ENCODE measurements around the gene ANO2. TPM values are rescaled to one million over a fixed set of nuclear protein-coding genes. Genes with fewer than 3 reads are reported as not detected.
"Not testable (repeated sequence)": the region's sequence is repeated elsewhere in the genome, so short reads cannot be mapped to it uniquely, and the experiment has no call there.

ANO2 gene
- total RNA-seq, 1 donor from 2014 or later, result 16.1 TPM

DNA sequence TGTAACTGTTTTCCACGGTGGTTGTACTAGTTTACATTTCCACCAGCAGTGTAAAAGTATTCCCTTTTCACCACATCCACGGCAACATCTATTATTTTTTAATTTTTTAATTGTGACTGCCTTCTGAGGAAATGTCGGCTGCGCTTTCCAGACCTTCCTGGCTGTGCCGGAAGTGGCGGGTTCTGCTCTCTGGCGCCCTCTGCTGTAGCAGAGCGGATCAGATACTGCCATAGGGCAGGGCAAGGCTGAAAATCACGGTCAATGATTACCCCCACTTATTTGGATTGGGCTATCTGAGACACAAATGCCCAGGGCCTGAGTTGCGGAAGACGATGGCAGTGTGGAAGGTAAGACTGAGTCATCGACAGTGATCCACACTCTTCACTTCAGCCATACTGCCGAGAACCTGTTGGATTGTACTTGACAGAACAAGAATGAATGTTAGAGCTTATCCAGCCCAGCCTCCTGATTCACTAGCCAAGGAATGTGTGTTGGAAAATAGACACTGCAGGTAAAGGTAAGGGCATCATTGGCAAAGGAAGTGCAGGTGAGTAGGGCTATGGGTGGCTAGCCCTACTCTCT lies 388.9 kb downstream of the ANO2 start:
- intact Hi-C loops (cut with micrococcal nuclease), result no loop called here
- no peak for DNase-seq
- no peak for ATAC-seq

DNA sequence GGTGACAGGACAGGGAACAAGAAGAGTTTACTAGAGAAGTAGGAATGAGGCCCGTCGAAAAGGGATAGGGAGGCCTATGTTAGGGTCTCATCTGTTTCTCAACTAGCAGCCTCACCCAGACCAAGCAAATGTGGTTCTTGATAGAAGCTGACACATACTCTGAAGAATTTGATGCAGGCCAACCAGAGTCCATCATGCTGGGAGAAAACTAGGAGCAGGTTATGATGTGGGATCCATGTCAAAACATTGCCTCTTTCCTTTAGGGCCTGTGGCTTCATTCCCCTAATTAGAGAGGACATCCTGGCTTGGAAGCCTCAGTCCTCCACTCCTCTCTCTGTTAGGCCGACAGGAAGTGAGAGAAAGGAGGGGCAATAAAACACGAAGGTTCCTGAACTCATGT lies 390.3 kb downstream of the ANO2 start:
- intact Hi-C loops (cut with micrococcal nuclease), result no loop called here
- DNase-seq (no peak), ATAC-seq (no peak)

DNA sequence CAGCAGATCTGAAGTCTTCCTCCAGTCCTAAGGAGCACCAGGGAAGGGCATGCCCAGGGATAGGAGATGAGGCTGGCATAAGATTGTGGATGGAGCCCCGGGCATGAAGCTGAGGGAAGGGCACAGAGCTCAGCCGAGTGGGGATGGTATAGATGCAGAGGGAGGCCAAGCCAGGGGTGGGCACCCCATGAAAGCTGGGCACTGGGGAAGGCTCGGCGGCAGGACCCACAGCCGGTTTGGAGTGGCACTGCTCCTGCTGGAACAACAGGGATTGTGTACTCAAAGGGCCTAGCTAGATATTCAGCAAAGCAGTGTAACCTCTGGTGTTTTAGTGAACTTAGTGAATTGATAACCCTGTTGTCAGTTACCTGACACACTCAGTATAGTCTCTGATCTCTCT lies 396.0 kb downstream of the ANO2 start:
- intact Hi-C loops (cut with micrococcal nuclease), result no loop called here
- ATAC-seq (no peak), DNase-seq (no peak)

DNA sequence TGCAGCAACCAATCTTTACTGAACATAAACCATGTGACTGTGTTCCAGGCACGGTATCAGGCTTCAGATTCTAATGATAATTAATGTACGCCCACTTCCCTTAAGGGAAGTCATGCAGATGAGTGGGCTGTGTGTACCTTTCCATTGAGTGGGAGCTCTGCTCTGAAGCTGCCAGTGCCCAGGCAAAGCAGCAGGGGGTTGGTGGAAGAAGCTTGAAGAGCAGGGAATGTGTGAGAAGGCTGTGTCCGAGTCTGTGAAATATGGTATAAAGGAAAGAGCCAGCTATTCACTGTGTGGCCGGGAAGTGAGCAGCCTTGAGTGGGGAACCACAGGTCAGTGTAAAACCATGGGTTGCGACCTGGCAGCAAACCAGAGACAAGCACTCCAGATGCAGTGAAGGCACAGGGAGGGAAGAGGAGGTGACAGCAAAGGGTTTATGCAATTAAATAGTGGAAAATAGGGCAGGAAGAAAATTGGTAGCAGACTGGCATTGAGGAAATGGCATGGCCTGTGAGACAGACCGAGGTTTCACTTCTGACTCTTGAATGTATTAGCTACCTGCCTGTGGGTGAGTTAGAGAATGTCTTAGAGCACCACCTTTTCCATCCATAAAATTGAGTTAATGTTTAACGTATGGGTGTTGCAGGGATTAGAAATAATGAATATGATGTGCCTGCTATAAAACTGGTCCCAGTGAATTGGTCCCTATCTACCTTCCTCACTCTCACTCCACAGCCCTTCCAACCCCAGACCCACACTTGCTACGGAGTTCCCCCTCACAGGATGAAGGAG lies 396.7 kb downstream of the ANO2 start:
- ATAC-seq, result no peak
- no peak for DNase-seq
- intact Hi-C loops (cut with micrococcal nuclease), result no loop called here

DNA sequence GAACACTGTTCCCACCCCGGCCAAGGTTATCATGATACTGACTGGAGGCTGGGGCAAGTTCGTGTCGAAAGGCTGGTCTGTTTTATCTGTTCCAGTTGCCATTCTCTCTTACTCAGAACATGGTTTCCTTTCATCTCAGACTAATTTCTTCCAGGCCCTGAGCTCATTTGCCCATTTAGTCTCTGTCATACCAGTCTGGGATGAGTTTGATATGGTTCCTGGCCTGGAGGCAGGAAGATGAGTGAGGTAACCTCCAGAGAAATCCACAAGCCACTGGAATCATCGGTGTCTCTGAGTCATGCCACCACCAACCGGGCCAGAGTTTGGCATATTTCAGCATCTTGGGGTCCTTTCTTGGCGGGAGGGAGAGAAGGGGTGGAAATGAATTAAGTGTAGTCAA lies 398.4 kb downstream of the ANO2 start:
- intact Hi-C loops (cut with micrococcal nuclease), result no loop called here
- DNase-seq (no peak), ATAC-seq (no peak)

DNA sequence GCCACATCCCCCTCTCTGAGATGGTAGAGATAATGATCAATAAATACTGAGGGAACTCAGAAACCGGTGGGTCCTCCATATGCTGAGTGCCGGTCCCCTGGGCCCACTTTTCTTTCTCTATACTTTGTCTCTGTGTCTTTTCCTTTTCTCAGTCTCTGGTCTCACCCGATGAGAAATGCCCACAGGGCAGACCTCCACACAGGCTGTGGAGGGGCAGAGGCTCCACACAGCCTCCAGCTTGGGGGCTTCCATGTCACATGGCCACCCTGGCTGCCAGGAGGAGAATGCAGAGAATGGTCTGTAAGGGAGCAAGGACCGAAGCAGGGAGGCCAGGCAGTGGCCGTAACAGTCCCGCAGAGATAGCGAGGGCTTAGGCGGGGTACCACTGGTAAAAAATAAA lies 407.3 kb downstream of the ANO2 start:
- no peak for ATAC-seq
- DNase-seq, result no peak
- intact Hi-C loops (cut with micrococcal nuclease), result no loop called here

DNA sequence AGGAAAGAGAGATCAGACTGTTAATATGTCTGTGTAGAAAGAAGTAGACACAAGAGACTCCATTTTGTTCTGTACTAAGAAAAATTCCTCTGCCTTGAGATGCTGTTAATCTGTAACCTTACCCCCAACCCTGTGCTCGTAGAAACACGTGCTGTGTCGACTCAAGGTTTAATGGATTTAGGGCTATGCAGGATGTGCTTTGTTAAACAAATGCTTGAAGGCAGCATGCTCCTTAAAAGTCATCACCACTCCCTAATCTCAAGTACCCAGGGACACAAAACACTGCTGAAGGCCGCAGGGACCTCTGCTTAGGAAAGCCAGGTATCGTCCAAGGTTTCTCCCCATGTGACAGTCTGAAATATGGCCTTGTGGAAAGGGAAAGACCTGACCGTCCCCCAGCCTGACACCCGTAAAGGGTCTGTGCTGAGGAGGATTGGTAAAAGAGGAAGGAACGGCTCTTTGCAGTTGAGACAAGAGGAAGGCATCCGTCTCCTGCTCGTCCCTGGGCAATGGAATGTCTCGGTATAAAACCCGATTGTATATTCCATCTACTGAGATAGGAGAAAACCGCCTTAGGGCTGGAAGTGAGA lies 407.9 kb downstream of the ANO2 start:
- intact Hi-C loops (cut with micrococcal nuclease); ATAC-seq: not testable (repeated sequence)

DNA sequence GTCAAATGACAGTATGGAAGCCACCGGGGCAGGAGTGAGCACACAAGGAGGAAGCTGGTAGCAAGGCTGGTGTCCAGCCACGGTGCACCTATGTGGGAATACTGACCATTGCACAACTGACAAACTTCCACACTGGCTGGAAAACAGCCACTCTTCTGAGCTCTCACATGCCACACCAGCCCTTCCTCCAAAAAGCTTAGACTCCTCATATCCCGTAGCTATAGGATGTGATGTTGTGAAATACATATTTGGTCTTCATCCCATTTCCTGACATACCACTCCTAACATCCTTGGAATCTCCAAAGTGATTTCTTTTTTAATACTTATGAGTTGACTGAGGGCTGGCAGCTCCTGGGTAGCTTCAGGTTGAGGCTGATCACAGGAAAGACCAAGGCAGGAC lies 409.5 kb downstream of the ANO2 start:
- no peak for DNase-seq
- no peak for ATAC-seq
- intact Hi-C loops (cut with micrococcal nuclease), result no loop called here

More for the DNA sequence above, 407.9 kb downstream of the ANO2 start:
- not testable (repeated sequence) for DNase-seq

DNA sequence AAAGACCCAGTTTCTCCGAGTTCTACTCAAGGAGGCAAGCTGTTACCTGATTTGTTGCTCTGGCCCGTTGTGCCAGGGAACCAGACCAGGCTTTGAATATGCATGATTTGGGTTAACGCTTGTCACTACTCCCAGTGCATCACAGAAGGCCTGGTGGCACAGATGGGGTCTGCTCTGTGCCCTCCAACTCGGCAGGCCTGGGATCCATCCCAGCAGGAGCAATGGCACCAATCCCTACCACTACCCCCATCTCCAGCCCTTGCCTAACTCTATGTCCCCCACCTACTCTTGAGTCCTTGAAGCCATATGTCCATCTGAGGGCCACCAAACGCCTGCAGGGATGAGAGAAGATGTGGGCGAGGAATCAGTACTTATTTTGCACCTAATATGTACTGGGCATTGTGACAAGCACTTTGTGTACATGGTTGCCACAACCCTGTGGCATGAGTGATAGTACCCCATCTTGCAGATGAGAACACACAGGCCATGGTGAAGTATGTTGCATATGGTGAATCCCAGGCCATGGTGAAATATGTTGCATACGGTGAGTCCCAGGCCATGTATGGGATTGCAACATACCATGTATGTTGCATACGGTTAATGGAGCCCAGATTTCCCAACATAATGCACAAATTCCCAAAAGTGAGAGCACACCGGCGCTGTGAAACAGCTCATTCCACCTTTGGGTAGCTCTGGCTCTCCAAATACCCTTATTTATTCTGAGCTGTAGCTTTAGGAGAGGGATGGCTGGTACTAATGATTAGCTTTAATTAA lies 410.4 kb downstream of the ANO2 start:
- intact Hi-C loops (cut with micrococcal nuclease), result no loop called here
- DNase-seq, result no peak
- no peak for ATAC-seq

DNA sequence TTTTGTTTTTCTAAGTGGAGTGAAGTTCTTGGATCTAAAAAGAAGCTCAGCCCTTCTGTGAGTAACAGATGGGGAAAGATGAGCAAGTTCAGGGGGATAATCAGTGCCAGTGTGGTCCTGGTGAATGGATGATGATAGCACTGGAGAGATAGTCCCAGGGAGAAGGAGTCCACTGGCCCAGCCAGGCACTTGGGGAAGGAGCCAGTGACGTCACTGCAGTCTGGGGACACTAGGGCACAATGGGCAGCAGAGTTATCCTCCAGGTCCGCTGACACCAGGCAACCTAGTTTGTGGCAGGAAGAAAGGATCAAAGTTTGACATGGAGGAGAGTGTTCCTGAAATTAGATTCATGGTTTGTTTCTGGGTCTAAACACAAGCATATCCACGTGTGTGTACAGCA lies 411.7 kb downstream of the ANO2 start:
- ATAC-seq (no peak), DNase-seq (no peak)

DNA sequence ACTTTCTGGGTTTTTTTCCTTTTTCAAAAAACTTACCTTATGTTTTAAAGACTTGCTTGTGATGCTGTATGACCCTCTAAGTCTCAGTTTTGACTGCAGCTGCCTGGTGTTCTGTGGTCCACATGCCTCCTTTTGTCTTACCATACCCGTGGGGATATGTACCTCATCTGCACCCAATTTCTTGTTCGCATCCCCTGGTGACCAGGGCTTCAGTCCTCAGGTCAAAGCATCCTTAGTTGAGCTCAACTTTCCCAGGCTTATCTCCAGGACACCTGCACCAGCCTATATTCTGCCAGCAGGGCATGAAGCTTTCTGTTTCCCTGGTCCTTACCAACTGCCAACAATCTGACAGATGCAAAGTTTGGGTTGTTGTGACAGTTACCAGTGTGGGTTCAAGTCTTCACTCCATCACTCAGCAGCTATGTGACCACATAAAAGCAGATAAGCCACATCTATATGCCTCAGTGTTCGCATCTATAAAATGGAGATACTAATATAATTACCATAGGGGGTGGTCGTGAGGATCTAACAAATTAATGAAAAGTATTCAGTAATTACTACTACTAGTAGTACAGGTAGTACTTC lies 419.2 kb downstream of the ANO2 start:
- no peak for ATAC-seq
- intact Hi-C loops (cut with micrococcal nuclease), result no loop called here
- DNase-seq, result no peak

More for the DNA sequence above, 411.7 kb downstream of the ANO2 start:
- intact Hi-C loops (cut with micrococcal nuclease), result no loop called here

DNA sequence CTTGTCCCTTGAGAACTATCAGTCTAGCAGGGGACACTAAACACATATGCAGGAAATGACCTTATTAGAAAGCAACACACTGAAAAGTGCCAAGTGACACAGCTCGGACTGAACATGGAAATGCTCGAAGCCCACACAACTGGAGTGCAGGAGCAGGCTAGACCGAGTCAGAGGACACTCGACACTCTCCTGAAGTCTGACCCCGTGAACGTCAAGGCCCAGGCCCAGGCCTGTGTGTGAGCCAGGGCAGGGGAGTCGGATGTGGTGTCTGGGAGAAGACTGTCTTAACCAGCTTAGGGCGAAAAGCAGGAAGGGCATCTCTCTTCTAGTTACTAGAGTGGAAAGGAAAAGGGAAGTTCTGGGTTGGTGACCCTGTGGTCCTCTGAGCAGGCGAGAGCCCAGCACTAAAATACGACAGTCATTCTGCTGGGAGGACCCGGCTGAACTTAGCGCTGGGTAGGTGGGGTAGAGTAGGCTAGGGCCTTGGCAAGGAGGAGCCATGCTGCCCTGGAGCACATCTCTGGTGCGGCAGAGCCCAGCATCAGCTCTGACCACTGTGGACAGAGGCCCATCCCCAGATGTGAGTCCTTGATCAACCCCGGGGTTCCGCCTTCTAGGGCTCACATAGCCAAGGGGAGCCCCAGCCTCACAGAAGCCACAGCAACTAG lies 420.2 kb downstream of the ANO2 start:
- intact Hi-C loops (cut with micrococcal nuclease), result no loop called here
- ATAC-seq, result no peak
- no peak for DNase-seq

DNA sequence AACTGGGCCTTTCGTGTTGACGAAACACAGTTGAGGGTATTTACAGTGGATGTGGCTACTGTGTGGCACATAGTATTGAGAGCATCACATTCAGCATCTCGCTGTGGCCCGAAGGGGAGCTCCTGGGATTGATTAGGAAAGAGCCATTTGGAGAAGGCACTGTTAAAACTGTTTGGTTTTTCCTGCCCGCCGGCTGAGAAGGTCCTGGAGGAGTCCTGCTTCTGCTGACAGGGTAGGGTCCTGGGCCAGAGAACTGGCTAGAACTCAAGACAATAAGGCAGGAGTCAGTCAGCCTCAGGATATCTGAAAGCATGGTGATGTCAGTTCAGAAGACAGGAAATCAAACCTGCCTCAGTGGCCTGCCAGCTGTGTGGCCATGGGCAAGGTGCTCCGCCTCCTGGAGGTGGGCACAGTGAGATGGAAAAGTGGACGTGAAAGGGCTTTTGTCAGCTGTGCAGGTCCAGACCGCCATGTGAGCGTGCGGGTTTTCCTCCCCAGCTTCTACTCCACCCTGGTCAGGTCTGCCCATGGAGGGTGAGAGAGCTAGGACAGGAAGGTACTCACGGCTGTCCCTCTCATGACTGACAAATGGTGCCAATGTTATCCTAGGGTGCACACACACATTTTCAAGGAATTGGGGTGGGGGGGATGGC lies 420.8 kb downstream of the ANO2 start:
- no peak for ATAC-seq
- intact Hi-C loops (cut with micrococcal nuclease), result no loop called here
- DNase-seq, result no peak

DNA sequence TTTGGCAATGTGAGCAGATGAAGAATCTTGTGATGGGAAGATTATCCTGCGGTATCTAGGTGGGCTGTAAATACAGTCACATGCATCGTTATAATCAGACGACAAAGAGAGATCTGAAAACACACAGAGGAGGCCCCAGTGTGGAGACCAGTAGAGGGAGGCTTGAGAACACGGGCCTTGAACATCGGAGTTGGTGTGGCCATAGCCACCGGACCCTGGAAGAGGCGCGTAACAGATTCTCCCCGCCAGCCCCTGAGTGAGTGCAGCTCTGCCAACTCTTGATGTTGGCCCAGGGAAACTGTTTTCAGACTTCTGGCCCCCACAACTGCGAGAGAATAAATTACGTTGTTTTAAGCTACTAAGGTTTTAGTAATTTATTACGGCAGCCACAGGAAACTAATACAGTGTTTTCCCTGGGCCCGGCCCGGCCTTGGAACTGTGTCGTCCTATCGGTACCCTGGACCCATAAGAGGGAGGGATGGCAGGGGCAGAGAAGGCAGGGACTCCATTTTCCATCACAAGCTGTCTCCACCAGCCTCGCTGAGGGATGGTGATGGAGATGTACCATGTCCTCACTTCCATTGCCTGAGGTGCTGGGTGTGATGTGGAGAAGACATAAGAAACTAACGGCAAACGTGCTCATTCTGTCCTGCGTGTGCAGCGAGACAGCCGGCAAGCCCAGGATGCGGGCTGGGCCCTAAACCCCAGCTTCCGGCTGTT lies 421.5 kb downstream of the ANO2 start:
- DNase-seq, result no peak
- intact Hi-C loops (cut with micrococcal nuclease), result no loop called here
- ATAC-seq, result no peak

DNA sequence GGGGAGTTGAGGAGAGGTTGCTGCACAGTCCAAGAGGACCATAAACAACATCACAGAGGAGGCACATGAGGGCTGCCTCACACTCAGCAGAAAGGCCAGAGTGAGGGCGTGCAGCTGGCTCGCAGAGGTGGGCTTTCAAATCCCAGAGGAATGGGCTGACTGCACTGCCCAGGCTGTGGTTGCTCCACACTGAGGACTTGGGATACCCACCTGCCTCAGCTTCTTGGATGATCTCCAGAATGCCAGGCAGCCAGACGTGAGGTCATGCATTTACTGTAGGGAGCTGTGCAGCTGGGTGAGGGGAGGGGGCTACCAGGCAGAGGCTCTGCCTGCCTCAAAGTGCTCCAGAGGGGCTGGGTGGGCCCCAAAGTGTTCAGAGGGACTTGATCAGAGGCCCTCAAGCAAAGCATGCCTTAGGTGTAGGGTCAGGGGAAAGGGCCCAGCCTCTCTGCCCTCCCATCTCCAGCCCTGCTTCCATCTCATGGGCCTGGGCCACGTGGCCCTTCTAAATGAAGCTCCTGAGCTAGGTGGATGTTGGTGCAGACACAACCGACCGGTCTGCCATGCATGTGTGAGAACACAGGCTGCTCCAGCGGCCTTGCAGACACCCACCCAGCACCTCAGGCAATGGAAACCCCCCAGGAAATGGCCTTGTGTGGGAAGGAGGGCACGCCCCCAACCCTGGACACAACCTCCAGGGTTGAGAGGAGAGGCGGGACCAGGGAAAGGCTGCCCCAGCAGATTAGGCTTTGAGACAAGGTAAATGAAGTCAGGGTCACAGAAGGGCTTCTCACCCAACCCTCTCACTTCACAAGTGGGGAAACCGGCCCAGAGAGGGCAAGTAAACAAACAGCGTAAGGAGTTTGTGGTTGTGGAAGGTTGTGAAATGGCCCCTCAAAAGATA lies 422.4 kb downstream of the ANO2 start:
- intact Hi-C loops (cut with micrococcal nuclease), result no loop called here
- no peak for ATAC-seq
- no peak for DNase-seq

DNA sequence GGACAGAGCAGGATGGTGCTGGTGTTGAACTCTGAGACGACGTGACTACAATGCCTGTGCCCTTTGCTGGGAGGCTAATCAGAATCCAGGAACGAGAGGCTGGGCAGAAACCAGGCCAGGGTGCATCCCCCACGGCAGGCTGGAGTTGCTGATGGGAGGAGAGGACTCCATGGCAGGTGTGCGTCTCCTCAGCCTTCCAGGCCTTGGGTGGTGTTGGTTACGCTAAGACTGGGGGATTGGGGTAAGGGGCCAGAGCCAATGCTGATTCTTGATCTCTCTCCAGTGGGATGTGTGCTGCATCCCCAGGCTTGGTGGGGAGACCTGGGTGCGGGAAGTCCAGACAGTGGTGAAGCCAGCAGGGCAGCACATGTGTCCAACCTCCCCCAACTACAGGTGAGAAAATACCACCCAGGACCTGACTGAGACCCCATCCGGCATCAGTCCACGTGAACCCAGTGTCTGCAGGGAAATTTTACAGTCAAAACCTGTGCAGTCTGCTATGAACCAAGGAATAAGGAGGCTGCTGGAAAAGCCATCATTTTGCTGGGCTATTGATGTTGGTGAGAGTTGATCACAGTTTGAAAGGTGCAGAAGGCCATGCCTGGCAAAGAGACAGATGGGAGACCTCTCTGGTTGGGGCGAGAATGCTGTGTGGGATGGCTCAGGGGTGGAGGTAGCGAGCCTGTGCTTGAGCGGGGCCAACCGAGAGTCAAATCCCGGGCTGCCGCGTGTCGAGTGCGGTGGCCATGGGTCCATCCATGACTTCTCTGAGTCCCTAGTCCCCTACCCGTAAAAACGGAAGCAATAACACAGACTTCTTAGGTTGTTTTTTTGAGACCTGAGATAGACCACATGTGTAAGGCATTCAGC lies 423.4 kb downstream of the ANO2 start:
- DNase-seq (no peak), ATAC-seq (no peak)
- intact Hi-C loops (cut with micrococcal nuclease), result no loop called here
